HG03280 (cell line): ENCODE results near the gene USP48.
"Not testable (repeated sequence)": the region's sequence is repeated elsewhere in the genome, so short reads cannot be mapped to it uniquely, and the experiment has no call there.

Source experiments
- ATAC-seq: cut with Tn5 transposase; IDR thresholded peaks from one replicate; pipeline ENCODE4 v1.9.1; 2021; ENCODE audit warnings: mild to moderate bottlenecking, moderate library complexity; ENCODE audit not compliant: unreplicated experiment

USP48 gene

GRCh38 chr1:21641076-21641475, 141.9 kb downstream of the USP48 start:
- no peak for ATAC-seq

- ATAC-seq = no peak
Measured at GRCh38 chr1:21640653-21641052, 142.3 kb downstream of the USP48 start.

GRCh38 chr1:21639594-21640041, 143.3 kb downstream of the USP48 start:
- no peak for ATAC-seq

GRCh38 chr1:21638531-21639341, 144.2 kb downstream of the USP48 start:
- ATAC-seq = no peak

- ATAC-seq = no peak
Measured at GRCh38 chr1:21637514-21637913, 145.4 kb downstream of the USP48 start.

GRCh38 chr1:21636029-21636428, 146.9 kb downstream of the USP48 start:
- ATAC-seq = no peak

- no peak for ATAC-seq
Measured at GRCh38 chr1:21634806-21635535, 148.0 kb downstream of the USP48 start.

- ATAC-seq = no peak
Measured at GRCh38 chr1:21633992-21634805, 148.8 kb downstream of the USP48 start.

GRCh38 chr1:21633141-21633755, 149.7 kb downstream of the USP48 start:
- no peak for ATAC-seq

- ATAC-seq = no peak
Measured at GRCh38 chr1:21631944-21632887, 150.7 kb downstream of the USP48 start.

GRCh38 chr1:21631590-21631943, 151.4 kb downstream of the USP48 start:
- not testable (repeated sequence) for ATAC-seq

- ATAC-seq = no peak
Measured at GRCh38 chr1:21630571-21631343, 152.2 kb downstream of the USP48 start.

GRCh38 chr1:21629971-21630370, 153.0 kb downstream of the USP48 start:
- no peak for ATAC-seq

- no peak for ATAC-seq
Measured at GRCh38 chr1:21628798-21629393, 154.1 kb downstream of the USP48 start.
